PC-9 (cell line): ENCODE data around the gene FNDC10. TPM values are rescaled to one million over a fixed set of nuclear protein-coding genes. Genes with fewer than 3 reads are reported as not detected.
"Not testable (repeated sequence)": the region's sequence is repeated elsewhere in the genome, so short reads cannot be mapped to it uniquely, and the experiment has no call there.

ENCODE experiments used
- BruUV-seq: library from RNA; stranded (reverse); fragments of 400-500 nt; replicated peaks from 2 replicates; lab custom pipeline; 2021; lab: Mats Ljungman, UMichigan
- CTCF ChIA-PET: fragments of 300-600 bp; sonication (Branson Sonifier 250); formaldehyde crosslinking; loops from one replicate; lab custom pipeline; 2022; ENCODE audit warnings: antibody characterized with exemption; lab: Charles Lee
- POLR2A ChIA-PET: fragments of 300-600 bp; sonication (Branson Sonifier 250); formaldehyde crosslinking; loops from one replicate; lab custom pipeline; 2022; ENCODE audit warnings: antibody characterized with exemption; ENCODE audit not compliant: unreplicated experiment; lab: Charles Lee
- DNase-seq, 2 experiments: peaks; one replicate each; pipeline versions ENCODE4 v3.0.0 to v3.0.0-alpha.2; 2015 to 2022; ENCODE audit warnings: mixed read lengths in 1 of 2
- H2AFZ ChIP-seq: fragments of 200-600 bp; sonication (generic); 2 replicates; pipeline ENCODE4 v1.8.1; 2017; ENCODE audit warnings: antibody characterized with exemption
- H3F3A ChIP-seq: fragments of 200-600 bp; sonication (generic); 2 replicates; pipeline ENCODE4 v1.8.1; 2017; ENCODE audit warnings: antibody characterized with exemption, mild to moderate bottlenecking, low read depth; ENCODE audit not compliant: insufficient read depth
- H3K27ac ChIP-seq: fragments of 200-600 bp; sonication (generic); 2 replicates; pipeline ENCODE4 v1.6.1; 2016; ENCODE audit warnings: mixed run types
- H3K27me3 ChIP-seq: fragments of 200-600 bp; sonication (generic); 2 replicates; pipeline ENCODE4 v1.6.1; 2016; ENCODE audit warnings: low read depth, mixed run types; ENCODE audit not compliant: insufficient read depth
- H3K36me3 ChIP-seq: fragments of 200-600 bp; sonication (generic); 2 replicates; pipeline ENCODE4 v1.6.1; 2016; ENCODE audit warnings: low read depth, mixed run types
- H3K4me1 ChIP-seq: fragments of 200-600 bp; sonication (generic); replicated peaks from 2 replicates; pipeline ENCODE4 v1.6.1; 2016; ENCODE audit warnings: mixed run types; ENCODE audit not compliant: insufficient read depth
- H3K4me2 ChIP-seq: fragments of 200-600 bp; sonication (generic); 2 replicates; pipeline ENCODE4 v1.6.1; 2017; ENCODE audit warnings: mixed run types
- H3K4me3 ChIP-seq: fragments of 200-600 bp; sonication (generic); 2 replicates; pipeline ENCODE4 v1.6.1; 2016; ENCODE audit warnings: mixed run types
- H3K79me2 ChIP-seq: fragments of 200-600 bp; sonication (generic); 2 replicates; pipeline ENCODE4 v1.6.1; 2017; ENCODE audit warnings: low read depth, mixed run types
- H3K9me2 ChIP-seq: fragments of 200-600 bp; sonication (generic); 2 replicates; pipeline ENCODE4 v1.8.1; 2017; ENCODE audit warnings: mild to moderate bottlenecking; ENCODE audit not compliant: insufficient read depth
- H3K9me3 ChIP-seq: fragments of 200-600 bp; sonication (generic); 2 replicates; pipeline ENCODE4 v1.8.1; 2016; ENCODE audit warnings: low read depth; ENCODE audit not compliant: insufficient read depth
- H4K20me1 ChIP-seq: fragments of 200-600 bp; sonication (generic); 2 replicates; pipeline ENCODE4 v1.8.1; 2017; ENCODE audit not compliant: insufficient read depth
- intact Hi-C: fragments of 100-400 bp; cut with micrococcal nuclease; formaldehyde crosslinking; loops from one replicate; pipeline ENCODE4 v1.10.0; 2022; ENCODE audit not compliant: unreplicated experiment
- total RNA-seq: library from RNA; stranded (reverse); gene quantifications from 2 replicates; pipeline ENCODE4 v1.2.3, GENCODE V29; 2021

The FNDC10 gene
- total RNA-seq, 1 experiment from 2014 or later, result 5.4 TPM

DNA sequence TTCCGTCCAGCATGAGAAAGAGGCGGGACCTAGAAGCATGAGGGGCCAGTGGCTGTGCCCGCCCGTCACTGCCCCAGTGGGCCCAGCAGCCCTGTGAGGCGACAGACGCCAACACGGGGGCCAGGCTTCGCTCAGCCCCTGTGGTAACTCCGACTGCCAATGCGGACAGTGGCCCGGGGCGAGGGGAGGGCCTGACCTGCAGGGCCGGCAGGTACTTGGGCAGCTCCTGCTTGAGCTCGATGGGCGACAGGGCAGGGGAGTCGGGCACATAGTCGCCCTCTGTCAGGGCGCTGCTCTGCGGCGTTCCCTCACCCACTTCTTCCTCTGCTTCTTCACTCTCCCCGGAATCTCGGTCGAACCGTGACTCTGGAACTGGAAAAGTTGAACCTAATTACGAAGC, 40.1 kb upstream of the FNDC10 start:
- not testable (repeated sequence) for DNase-seq, H3K27me3 ChIP-seq

DNA sequence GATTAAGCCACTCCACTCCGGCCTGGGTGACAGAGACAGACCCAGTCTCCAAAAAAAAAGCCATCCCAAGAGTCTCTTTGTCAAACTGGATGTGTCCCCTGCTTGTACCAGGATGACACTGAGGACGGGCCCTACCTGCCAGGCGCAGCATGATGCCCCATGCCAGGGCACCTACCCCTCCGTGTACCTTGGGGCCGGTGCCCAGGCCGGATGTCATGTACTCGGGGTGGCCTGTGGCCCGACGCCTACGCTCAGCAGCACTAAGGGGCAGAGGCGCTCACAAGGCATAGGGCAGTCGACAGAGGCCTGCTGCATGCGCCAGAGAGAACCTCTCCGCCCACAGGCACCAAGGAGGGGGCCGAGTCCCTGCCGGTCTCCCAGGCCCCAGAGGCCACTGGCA, 39.4 kb upstream of the FNDC10 start:
- H3K9me2 ChIP-seq, H3K4me1 ChIP-seq, H3K36me3 ChIP-seq, H3F3A ChIP-seq, H3K4me3 ChIP-seq, CTCF ChIA-PET, H3K27ac ChIP-seq, DNase-seq, H3K27me3 ChIP-seq, H3K4me2 ChIP-seq, H3K9me3 ChIP-seq, BruUV-seq, H3K79me2 ChIP-seq, H2AFZ ChIP-seq, POLR2A ChIA-PET, intact Hi-C loops, H4K20me1 ChIP-seq: not testable (repeated sequence)

More for the DNA sequence above, 40.1 kb upstream of the FNDC10 start:
- H3K4me3 ChIP-seq, H3K9me3 ChIP-seq, BruUV-seq, H3F3A ChIP-seq, POLR2A ChIA-PET, CTCF ChIA-PET, H4K20me1 ChIP-seq, H3K79me2 ChIP-seq, H3K4me2 ChIP-seq, H3K4me1 ChIP-seq, H2AFZ ChIP-seq, intact Hi-C loops, H3K27ac ChIP-seq, H3K36me3 ChIP-seq, H3K9me2 ChIP-seq: not testable (repeated sequence)

DNA sequence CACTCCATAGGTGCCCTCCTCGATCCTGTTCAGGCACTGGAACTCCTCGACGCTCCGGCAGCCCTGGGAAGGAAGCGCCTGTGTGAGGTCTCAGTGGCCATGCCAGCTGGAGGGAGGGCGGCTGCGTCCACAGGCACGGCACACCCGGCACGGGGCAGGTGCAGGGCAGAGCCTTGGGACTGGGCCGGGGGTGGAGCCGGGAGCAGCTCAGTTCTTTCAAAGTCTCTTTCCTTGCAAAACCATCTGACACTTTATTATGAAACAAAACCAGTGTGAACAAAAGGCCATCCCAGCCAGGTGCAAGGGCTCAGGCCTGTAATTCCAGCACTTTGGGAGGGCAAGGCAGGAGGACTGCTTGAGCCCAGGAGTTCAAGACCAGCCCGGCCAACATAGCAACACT, 38.6 kb upstream of the FNDC10 start:
- H3K4me3 ChIP-seq, CTCF ChIA-PET, H2AFZ ChIP-seq, H3K79me2 ChIP-seq, H3K4me1 ChIP-seq, H3K9me2 ChIP-seq, H4K20me1 ChIP-seq, DNase-seq, H3K4me2 ChIP-seq, H3K9me3 ChIP-seq, H3F3A ChIP-seq, H3K27me3 ChIP-seq, BruUV-seq, intact Hi-C loops, H3K27ac ChIP-seq, H3K36me3 ChIP-seq: not testable (repeated sequence)
- POLR2A ChIA-PET, result interaction anchor here (0.7 kb wide), 1 partner anchor 10 kb away, joined by 9 read pairs; no protein-coding TSS in a partner anchor

DNA sequence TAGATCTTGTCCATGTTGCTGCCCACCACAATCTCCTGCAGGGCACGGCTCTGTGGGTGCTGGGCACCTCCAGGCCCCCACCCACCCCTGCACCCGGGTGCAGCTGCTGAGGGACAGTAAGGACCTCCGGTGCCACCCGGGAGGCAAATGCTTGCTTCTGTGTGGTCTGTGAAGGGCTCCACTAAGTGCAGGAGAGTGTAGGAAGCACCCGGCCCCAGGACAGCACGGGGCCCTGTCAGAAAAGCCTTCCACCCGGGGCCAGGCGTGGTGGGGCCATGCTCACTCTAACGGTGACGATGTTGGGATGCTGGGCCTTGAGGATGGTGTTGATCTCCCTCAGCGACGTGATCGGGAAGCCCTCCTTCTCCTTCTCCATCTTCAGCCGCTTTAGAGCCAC, 37.5 kb upstream of the FNDC10 start:
- H3K27me3 ChIP-seq, CTCF ChIA-PET, H3K9me2 ChIP-seq, H3K4me2 ChIP-seq, H3K79me2 ChIP-seq, H4K20me1 ChIP-seq, H3F3A ChIP-seq, H3K36me3 ChIP-seq, H3K27ac ChIP-seq, POLR2A ChIA-PET, BruUV-seq, H2AFZ ChIP-seq, H3K9me3 ChIP-seq, intact Hi-C loops, H3K4me1 ChIP-seq, H3K4me3 ChIP-seq, DNase-seq: not testable (repeated sequence)

DNA sequence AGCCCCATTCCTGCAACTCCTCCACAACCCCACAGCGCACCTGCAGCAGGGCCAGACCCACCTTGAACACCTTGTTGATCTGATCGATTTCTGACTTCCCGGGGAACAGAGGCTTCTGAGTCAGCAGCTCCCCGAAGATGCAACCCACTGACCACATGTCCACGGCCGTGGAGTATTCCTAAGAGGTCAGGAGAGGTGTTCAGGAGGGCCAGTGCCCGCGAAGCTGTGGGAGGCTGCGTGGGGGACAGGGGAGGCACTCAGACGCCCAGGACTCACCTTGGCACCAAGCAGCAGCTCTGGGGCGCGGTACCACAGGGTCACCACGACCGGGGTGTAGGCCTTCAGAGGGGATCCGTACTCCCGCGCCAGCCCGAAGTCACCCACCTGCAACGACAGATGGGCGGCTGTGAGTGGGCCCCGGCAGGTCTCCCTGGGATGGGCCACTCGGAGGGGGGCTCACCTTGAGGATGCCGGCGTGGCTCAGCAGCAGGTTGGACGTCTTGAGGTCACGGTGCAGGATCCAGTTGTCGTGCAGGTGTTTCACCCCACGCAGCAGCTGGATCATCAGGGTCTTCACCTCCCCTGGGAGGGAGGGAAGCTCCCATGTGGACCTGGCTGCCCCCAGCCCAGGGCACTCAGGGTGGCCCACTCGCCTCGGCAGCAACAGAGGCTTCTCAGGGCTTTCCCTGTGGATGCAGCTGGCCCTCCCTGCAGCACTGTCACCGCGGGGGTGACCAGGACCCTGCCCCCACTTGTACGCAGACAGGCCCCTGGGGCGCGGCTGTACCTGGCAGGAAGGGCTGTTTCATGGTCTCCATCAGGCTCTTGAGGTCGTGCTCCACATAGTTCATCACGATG, 36.9 kb upstream of the FNDC10 start:
- POLR2A ChIA-PET, BruUV-seq, H2AFZ ChIP-seq, H3K4me3 ChIP-seq, H3K27me3 ChIP-seq, H3K9me2 ChIP-seq, H3K79me2 ChIP-seq, intact Hi-C loops, H3K27ac ChIP-seq, H3K4me2 ChIP-seq, H3F3A ChIP-seq, H4K20me1 ChIP-seq, H3K4me1 ChIP-seq, H3K36me3 ChIP-seq, H3K9me3 ChIP-seq, DNase-seq, CTCF ChIA-PET: not testable (repeated sequence)

DNA sequence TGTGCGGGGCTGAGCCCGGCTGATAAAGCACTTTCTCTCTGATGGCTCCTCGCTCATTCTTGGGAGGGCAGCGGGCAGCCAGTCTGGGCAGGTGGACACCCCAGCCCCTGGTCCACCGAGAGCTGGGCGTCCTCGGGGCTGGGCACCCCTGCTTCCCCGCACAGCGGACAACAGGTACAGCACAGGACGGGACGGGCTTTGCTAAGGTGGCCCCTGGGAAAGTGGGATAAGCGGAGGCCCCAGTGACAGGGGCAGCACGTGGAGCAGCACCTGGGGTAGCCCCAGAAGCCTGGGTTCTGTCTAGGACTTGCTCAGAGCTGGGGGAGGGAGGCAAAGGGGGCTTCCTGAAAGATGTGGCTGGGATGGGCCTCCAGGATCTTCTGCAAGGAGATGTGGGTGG, 34.7 kb upstream of the FNDC10 start:
- intact Hi-C loops, H3K9me2 ChIP-seq, H3K36me3 ChIP-seq, H3K9me3 ChIP-seq, H3K27me3 ChIP-seq, H3K4me3 ChIP-seq, H2AFZ ChIP-seq, BruUV-seq, H3K4me2 ChIP-seq, H3K79me2 ChIP-seq, H4K20me1 ChIP-seq, H3F3A ChIP-seq, POLR2A ChIA-PET, H3K27ac ChIP-seq, H3K4me1 ChIP-seq, CTCF ChIA-PET, DNase-seq: not testable (repeated sequence)

DNA sequence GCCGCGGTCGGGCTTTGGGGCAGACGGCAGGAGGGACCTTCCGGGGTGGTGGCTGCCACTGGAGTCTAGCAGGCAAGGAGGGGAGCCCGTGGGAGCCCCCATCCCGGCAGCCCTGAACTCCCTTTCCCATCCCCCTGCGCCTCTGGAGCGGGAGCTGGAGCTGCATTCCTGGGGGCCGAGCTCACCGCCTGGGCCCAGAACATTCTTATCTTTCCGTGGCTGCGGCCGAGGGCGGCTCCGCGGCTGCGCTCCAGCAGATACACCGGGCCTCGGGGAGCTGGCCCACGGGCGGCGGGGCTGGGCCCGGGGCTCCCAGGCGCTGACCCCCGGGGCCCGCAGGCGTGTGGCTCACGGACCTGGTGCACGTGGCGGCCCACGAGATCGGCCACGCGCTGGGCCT, 33.5 kb upstream of the FNDC10 start:
- H3F3A ChIP-seq, H3K4me2 ChIP-seq, POLR2A ChIA-PET, H3K4me1 ChIP-seq, H3K9me2 ChIP-seq, H3K27ac ChIP-seq, H4K20me1 ChIP-seq, H3K27me3 ChIP-seq, H3K4me3 ChIP-seq, H3K36me3 ChIP-seq, BruUV-seq, H3K79me2 ChIP-seq, CTCF ChIA-PET, H2AFZ ChIP-seq, DNase-seq, H3K9me3 ChIP-seq, intact Hi-C loops: not testable (repeated sequence)
